ENCODE results near the gene CD14.
A peak's percentile ranks its signal among the peaks of the same experiment; 100 is the strongest.

- TF ChIP-seq CTCF (IDR thresholded peaks at IDR 0.05) (no peak), POLR2A (IDR thresholded peaks at IDR 0.05) (peak in 1 of 2 donors; percentile 8)
These were observed at the start of gene CD14 for GRCh38 chr5:140633021-140633471.
